H54 (cell line): ENCODE data around the gene PHLDB2.

Experiments used
- DNase-seq: peaks from one replicate; pipeline ENCODE4 v3.0.0; 2011; ENCODE audit warnings: low spot score, mixed read lengths; ENCODE audit not compliant: insufficient read length
- FAIRE-seq: peaks from 3 replicates; lab custom pipeline; 2011; peaks lifted over from hg19 to GRCh38; lab: Jason Lieb, UNC
- POLR2A ChIP-seq: IDR thresholded peaks from 2 replicates; pipeline ENCODE4 v1.6.1; 2011; ENCODE audit warnings: low read depth, mild to moderate bottlenecking, low read length

PHLDB2 gene

GRCh38 chr3:112013058-112013783 is 154.2 kb downstream of the PHLDB2 start:
- no peak for TF ChIP-seq POLR2A
- peak; percentile 57 for FAIRE-seq
- DNase-seq: peak; percentile 32

GRCh38 chr3:112013784-112014143 is 154.7 kb downstream of the PHLDB2 start:
- DNase-seq (no peak), FAIRE-seq (no peak)
- no peak for TF ChIP-seq POLR2A

GRCh38 chr3:112017091-112017490 is 158.0 kb downstream of the PHLDB2 start:
- no peak for TF ChIP-seq POLR2A
- FAIRE-seq: no peak
- DNase-seq: no peak

- TF ChIP-seq POLR2A: no peak
- DNase-seq (no peak), FAIRE-seq (no peak)
Measured at GRCh38 chr3:112018712-112019111, 159.6 kb downstream of the PHLDB2 start.

- DNase-seq (no peak), FAIRE-seq (no peak)
Measured at GRCh38 chr3:112019716-112020115, 160.7 kb downstream of the PHLDB2 start.

GRCh38 chr3:112020674-112021085 is 161.6 kb downstream of the PHLDB2 start:
- DNase-seq (no peak), FAIRE-seq (no peak)
- TF ChIP-seq POLR2A: no peak

More at GRCh38 chr3:112019716-112020115, 160.7 kb downstream of the PHLDB2 start:
- no peak for TF ChIP-seq POLR2A
